GM21786 (cell line): Measurements from ENCODE around the gene CACNB4.
"Not testable (repeated sequence)": the region's sequence is repeated elsewhere in the genome, so short reads cannot be mapped to it uniquely, and the experiment has no call there.

Source experiments
- ATAC-seq: cut with Tn5 transposase; IDR thresholded peaks from one replicate; pipeline ENCODE4 v1.9.1; 2021; ENCODE audit not compliant: unreplicated experiment

The CACNB4 gene

GRCh38 chr2:152024477-152024876 lies 74.4 kb downstream of the CACNB4 start:
- ATAC-seq, result no peak

DNA sequence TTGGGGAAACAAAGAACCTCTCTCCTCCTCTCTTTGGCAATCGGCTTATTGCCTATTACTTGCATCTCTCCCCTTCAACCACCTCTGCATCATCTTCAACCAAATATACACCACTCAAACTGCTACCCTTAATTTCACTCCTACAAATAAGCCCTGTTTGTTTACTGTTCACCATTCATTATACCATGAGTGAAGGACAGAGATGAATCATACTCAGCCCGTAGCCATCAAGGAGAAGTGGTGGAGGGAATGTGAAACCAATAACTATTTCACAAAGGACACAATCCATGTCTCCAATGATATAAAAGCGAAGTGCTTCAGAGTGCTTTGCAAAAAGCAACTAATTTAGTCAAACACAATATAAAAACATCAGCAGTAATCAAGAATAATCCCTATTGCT lies 76.8 kb downstream of the CACNB4 start:
- ATAC-seq, result no peak

DNA sequence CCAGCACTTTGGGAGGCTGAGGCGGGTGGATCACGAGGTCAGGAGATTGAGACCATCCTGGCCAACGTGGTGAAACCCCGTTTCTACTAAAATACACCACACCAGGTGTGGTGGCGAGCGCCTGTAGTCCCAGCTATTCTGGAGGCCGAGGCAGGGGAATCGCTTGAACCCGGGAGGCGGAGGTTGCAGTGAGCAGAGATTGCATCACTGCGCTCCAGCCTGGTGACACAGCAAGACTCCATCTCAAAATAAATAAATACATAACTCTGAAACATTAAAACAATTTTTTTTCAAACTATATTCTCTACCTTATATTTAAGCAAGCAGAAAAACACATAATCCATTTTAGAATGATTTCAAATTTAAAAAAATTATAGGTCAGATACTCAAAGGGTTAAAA lies 77.8 kb downstream of the CACNB4 start:
- not testable (repeated sequence) for ATAC-seq

DNA sequence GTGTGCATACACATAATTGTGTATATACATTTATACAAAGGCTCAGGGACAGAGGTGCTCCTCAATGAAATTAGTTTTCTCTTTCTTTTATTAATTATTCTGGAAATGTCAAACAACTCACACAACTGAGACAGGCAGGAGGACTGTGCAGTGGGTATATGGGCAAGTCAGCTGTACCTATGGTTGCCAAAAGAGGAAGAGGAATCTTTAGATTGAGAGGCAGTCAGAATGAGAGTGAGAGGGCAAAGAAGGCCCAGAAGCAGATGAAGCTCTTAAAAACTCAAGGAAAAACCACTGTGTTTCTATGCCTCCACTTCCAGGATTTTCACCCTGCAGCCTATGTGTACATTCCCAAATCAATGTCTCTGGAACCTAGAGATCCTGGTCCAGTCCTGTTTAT lies 79.1 kb downstream of the CACNB4 start:
- no peak for ATAC-seq

DNA sequence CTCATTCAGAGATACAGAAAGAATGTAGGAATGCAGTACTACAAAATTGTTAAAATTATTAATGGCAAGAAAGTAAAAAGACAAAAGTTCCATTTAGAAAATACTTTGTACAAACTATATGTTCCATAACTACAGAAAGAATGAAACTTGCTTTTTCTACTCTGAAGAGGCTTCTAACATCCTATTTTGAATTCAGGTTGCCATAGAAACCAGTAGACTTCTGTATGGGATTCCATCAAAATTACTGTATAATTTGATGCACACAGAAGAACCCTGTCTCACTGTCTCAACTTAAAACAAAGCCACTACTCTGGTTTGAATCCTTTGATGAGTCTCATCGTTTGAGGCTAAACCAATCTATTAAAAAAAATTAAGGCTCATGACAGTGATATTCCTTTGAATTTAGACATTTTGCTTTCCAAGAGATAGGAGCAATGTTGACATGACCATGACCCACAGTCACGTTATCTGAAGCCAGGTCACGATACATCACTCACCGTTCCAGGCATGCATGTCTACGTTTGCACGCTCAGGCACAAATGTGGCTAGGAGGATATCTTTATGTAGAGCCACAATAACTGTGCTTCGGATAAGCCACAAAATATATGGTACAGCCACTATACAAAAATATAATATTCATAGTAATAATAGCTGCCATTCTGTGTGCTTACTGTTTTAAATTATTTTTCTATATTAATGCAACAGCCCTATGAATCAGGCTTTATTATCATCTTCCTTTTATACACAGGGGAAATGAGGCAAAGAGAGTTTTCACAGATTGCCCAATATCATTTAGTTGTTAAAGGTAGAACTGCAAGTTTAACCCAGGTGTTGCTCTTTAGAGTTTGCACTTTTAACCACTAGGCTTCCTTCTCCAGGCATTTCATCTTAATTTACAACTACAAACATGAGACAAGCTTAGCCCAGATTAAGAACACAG lies 82.4 kb downstream of the CACNB4 start:
- ATAC-seq, result no peak

DNA sequence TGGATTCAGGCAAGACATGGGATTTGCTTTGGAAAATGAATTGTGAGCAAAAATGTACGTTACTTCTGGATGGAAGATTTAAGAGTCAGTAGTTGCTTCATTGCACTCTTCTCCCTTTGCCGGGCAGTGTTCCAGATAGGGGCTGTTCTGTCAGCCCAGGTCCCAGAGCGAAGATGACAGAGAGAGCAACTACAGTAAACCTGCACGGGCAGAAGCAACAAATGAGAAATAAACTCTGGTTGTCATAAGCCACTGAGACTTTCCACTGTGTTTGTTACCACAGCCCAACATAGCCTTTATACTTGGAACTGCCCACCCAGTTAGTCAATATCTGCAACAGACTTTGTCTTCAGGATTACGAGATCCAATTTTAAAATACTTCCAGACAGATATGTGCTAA lies 83.3 kb downstream of the CACNB4 start:
- no peak for ATAC-seq

DNA sequence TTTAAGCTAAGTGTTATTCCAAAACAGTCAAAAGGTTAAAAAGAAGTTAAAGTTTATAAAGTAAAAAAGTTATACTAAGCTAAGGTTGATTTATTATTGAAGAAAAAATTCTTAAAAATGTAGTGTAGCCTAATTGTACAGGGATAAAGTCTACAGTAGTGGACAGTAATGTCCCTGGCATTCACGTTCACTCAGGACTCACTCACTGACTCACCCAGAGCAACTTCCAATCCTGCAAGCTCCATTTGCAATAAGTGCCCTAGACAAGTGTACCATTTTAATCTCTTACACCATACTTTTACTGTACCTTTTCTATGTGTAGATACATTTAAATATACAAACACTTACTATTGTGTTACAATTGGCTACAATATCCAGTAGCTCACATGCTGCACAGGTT lies 86.1 kb downstream of the CACNB4 start:
- no peak for ATAC-seq

DNA sequence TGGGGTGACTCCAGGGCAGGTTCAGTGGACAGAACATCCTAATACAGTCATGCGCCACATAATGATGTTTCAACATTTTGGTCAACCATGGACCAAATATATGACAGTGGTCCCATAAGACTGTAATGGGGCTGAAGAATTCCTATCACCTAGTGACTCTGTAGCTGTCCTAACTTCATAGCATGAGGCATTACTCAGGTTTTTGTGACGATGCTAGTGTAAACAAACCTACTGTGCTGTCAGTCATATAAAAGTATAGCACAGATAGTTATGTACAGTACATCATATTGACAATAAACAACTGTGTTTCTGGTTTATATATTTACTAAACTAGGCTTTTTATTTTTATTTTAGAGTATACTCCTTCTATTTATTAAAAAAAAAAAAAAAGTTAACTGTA lies 87.1 kb downstream of the CACNB4 start:
- ATAC-seq, result no peak

DNA sequence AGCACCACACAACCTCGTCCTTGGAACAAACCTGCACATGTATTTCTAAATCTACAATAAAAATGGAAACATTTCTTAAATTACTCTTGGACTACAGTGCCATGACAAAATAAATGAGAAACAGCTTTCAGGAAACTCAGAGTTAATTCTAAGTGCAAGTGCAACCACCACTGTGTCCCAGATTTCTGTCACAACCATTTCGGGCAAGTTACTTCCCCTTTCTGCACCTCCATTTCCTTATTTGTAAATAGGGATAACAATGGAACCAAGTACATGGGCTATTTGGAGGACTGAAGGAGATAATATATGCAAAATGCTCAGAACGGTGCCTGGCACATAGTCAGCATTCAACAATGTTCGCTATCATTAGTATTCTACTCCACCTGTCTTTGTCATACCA lies 93.2 kb downstream of the CACNB4 start:
- ATAC-seq, result no peak

GRCh38 chr2:152003283-152003682 lies 95.6 kb downstream of the CACNB4 start:
- not testable (repeated sequence) for ATAC-seq

GRCh38 chr2:151999053-151999452 lies 99.8 kb downstream of the CACNB4 start:
- peak; percentile 92 for ATAC-seq

DNA sequence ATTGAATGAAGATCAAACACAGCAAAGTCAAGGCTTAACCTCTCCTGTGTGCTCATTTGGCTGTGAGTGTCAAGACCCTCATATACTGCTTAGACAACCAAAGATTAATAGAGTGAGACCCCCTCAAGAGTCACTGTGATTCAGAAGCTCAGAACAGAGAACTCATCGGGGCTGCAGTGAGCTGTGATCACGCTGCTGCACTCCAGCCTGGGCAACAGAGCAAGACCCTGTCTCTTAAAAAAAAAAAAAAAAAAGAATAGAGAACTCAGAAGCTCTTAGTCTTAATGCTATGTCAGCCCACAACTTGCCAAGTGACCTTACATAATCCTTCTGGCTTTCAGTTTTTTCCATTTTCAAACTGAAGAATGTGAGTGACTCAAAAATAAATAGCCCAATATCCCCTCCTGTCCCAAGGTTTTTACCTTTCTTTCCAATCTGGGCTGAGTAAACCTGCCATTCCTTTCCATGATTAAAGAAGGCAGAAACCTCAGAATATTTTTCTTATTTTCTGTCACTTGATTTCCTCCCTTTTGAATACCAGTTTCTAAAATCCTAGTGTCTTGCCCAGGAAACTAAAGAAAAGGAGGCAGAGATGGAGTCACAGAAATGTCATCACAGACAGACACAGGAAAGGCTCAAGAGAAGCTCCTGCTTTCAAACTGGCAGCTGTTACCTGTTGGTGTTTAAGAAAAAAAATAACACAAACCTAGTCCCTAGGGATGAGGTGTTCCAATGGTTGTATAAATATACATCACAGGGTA lies 102.4 kb downstream of the CACNB4 start:
- no peak for ATAC-seq

- no peak for ATAC-seq
Measured at GRCh38 chr2:151995161-151995557, 103.7 kb downstream of the CACNB4 start.

DNA sequence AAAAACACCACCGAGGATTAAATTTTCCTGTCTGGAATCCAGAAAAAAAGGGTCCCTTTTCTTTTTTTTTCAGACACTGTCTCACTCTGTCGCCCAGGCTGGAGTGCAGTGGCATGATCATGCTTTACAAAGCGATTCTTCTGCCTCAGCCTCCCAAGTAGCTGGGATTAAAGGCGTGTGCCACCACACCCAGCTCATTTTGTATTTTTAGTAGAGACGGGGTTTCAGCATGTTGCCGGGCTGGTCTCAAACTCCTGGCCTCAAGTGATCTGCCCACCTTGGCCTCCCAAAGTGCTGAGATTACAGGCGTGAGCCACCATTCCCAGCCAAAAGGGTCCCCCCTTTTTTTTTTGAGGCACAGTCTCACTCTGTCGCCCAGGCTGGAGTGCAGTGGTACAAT lies 104.7 kb downstream of the CACNB4 start:
- ATAC-seq, result not testable (repeated sequence)

DNA sequence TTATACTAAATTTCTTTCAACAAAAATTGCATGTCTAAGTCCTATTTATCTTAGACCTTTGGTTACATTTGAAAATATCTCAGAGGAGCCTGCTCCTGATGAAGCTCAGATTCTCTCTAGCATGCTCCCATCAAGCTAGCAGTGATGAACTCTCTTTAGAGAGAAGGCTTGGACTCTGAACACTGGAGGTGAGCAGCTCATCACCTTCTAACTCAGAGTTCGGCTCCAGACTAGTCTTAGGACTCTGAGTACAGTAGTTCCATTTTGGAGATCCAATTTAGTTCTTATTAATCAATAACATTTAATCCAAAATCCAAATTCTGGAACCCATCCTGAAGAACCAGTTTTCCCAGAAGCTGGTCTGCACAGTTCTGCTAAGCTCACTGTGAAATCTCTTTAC lies 107.8 kb downstream of the CACNB4 start:
- no peak for ATAC-seq

DNA sequence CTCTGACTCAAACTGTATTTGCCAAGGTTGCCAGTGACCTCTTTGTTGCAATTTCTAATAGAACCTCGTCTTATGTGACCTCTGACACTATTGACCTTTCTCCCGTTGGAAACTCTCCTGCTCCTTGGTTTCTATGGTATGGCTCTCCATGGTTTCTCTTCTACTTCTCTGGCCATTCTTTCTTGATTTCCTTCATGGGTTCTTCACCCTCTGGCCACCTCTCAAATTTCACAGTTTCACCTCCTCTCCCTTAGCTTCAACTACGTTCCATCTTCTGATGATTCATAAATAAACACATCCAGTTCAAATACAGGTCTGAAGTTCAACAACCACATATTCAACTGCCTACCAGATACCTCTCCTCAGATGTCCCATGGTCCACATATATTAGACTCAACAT lies 109.5 kb downstream of the CACNB4 start:
- ATAC-seq, result no peak

- no peak for ATAC-seq
Measured at GRCh38 chr2:151987484-151987883, 111.4 kb downstream of the CACNB4 start.

GRCh38 chr2:151984424-151985083 lies 114.3 kb downstream of the CACNB4 start:
- no peak for ATAC-seq

DNA sequence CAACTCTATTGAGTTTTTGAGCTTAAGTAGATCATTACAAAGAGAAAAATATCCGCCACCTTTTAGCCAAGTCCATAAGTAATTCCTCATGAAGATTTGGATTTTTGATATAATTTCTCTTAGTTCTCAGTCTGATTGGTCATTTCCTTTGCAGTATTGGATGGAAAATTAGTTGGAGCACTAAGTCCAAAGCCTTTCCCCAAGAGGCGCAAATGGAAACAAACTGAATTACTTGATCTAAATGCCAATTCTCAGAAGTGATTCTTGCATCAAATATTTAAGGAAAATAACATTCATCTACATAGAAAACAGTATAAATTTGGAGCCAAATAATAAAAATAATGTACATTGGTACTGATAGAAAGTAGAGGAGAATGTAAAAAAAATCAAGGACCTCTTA lies 115.6 kb downstream of the CACNB4 start:
- no peak for ATAC-seq

- no peak for ATAC-seq
Measured at GRCh38 chr2:151981886-151982285, 117.0 kb downstream of the CACNB4 start.

DNA sequence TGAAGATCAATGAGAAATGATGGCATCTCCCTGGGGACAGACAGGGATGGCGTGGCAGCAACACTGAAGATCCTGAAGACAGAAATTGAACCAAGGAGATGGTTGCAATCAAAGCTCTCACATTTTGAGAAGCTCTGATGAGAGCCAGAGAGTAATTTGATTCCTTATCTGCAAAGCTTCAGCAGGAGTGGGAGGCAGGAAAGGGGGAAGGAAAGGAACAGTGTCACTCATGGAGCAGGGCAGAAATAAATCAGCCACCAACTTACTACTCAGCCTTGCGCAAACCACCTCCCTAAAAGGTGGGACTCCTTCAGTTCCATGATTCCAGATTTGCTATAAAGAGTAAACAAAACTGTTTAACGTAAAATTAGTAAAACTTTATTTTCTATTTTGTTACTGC lies 119.2 kb downstream of the CACNB4 start:
- ATAC-seq, result no peak

DNA sequence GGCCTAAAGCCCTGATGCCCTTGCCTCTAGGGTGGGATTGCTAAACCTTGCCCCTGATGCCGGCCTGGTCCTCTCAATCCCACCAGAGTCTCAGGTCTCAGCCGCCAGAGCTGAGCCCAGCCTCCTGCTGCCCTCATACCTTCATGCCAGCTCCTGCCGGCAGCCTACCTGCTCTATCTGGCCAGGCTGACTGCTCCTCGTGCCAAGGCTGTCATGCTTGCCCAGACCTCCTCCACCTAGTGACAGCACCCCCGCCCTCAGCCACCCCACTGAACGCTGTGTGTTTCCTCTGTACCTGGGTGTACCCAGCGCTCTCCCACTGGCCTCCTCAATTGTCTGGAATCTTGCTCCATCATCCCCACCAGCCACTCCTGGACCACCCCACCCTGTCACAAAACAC lies 120.1 kb downstream of the CACNB4 start:
- ATAC-seq, result no peak
